ENCODE data around the gene CBL. TPM values are rescaled to one million over a fixed set of nuclear protein-coding genes. Genes with fewer than 3 reads are reported as not detected.

The CBL gene
- total RNA-seq, 1 donor from 2014 or later: 30.4 TPM

DNA sequence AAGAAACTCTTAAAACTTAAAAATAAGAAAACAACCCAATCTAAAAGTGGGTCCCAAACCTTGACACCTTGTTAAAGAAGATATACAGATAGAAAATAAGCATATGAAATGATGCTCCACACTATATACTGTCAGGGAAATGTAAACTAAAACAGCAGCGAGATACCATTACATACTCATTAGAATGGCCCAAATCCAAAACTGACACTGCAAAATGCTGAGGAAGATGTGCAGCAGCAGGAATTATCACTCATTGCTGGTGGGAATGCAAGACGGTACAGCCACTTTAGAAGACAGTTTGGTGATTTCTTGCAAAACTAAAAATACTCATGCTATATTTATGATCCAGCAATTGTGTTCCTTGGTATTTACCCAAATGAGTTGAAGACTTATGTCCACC is 123.2 kb downstream of the CBL start:
- DNase-seq (ENCODE audit: low spot score): no peak

DNA sequence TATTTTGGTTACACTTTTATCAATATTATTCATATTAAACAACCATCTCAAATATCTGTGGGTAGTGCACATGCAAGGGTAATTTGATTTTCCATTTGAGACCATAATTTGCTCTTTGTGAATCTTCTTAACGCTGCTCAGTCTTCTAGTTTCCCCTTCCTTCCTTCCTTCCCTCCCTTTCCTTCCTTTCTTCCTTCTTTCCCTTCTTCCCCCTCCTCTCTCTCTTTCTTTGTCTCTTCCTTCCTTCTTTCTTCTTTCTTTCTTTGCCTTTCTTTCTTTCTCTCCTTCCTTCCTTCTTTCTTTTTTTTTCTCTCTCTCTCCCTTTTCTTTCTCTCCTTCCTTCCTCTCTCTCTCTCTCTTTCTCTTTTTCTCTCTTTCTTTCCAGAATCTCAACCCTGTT is 124.1 kb downstream of the CBL start:
- DNase-seq (ENCODE audit: low spot score): no peak

DNA sequence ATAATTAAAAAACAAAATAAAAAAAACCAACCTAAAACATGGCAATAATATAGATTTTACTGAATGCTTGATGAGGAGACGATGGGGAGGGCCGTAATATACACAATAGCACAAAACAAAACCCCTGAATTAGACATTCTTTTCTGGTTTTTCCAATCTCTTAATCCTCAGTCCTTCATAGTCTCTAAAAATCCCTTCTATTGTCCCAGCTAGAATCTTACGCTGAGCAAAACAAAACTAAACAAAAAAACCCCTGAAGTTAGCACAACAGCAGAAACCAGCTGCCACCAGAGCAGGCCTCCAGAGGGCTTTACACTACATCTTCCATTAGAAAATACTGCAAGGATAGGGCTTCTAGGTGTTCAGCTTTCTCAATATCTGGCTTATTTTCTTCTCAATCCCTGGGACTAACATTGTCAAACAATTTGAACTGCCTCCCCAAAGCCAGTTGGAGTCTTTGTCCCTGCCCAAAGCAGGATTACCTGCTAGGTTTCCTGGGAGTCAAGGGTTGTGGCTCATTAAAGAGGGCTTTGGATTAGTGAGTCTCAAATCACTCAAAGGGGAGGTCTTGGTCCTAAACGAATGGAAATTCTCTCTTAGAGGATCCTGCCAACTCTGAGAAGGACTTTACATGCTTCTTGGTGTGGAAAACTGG is 126.1 kb downstream of the CBL start:
- DNase-seq (ENCODE audit: low spot score): no peak

DNA sequence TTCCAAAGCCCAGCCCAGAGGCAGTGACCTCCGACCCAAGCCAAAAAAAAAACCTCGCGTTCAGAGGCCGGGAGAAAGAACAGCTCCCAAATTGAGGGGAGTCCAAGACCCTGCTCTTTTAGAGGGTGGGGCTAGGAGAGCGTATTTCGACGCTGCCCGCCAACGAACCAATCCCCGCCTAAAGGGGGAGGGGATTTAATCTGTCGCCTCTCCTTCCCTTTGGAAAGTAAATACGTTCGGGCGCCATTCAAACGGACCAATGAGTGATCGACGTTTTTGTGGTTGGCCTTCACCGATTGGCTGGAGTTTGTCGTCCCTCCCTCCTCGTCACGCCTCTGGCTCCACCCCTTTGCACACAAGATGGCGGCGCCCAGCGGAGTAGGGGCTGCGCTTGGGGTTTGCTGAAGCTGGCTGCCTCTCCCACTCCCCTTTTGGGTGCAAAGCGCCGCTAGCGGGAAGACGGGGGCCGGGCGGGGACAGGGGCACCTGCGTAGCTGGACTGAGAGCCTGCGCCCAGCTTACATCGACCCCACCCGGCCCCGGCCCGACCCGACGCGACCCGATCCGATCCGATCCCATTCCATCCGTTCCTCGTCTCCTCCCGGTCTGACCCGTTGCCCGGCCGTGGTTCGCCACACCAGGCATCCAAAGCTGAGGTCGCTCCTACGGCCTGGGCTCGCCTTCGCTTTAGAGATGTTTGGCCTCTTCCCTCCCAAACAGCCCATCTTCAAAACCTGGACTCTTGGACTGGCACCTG is 128.2 kb downstream of the CBL start, which contains the start of gene RNF26:
Gene RNF26 (plus strand): TSS at position 354 of the 757 bp plus-strand sequence. CDS start 596 bp downstream, outside the sequence.
- peak; percentile 95 for DNase-seq (ENCODE audit: low spot score)

DNA sequence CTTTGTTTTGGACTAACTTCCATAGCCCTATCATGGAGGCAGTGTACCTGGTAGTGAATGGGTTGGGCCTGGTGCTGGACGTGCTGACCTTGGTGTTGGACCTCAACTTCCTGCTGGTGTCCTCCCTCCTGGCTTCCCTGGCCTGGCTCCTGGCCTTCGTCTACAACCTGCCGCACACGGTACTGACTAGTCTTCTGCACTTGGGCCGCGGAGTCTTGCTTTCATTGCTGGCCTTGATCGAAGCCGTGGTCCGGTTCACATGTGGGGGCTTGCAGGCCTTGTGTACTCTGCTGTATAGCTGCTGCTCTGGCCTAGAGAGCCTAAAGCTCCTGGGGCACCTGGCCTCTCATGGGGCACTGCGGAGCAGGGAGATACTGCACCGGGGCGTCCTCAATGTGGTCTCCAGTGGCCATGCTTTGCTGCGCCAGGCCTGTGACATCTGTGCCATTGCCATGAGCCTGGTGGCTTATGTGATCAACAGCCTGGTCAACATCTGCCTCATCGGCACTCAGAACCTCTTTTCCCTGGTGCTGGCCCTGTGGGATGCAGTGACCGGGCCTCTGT is 129.0 kb downstream of the CBL start:
- no peak for DNase-seq (ENCODE audit: low spot score)

DNA sequence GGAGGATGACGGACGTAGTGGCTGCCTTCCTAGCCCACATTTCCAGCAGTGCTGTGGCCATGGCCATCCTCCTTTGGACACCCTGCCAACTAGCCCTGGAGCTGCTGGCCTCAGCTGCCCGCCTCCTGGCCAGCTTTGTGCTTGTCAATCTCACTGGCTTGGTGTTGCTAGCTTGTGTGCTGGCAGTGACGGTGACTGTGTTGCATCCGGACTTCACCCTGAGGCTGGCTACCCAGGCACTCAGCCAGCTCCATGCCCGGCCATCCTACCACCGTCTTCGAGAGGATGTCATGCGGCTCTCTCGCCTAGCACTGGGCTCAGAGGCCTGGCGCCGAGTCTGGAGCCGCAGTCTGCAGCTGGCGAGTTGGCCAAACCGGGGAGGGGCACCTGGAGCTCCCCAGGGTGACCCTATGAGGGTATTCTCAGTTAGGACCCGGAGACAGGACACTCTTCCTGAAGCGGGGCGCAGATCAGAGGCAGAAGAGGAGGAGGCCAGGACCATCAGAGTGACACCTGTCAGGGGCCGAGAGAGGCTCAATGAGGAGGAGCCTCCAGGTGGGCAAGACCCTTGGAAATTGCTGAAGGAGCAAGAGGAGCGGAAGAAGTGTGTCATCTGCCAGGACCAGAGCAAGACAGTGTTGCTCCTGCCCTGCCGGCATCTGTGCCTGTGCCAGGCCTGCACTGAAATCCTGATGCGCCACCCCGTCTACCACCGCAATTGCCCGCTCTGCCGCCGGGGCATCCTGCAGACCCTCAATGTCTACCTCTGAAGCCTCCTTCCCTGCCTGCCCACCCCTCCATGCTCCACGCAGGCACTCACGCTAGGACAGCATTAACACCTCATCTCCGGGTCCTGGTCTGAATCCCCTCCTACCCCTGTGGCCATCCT is 129.8 kb downstream of the CBL start:
- DNase-seq (ENCODE audit: low spot score): no peak

DNA sequence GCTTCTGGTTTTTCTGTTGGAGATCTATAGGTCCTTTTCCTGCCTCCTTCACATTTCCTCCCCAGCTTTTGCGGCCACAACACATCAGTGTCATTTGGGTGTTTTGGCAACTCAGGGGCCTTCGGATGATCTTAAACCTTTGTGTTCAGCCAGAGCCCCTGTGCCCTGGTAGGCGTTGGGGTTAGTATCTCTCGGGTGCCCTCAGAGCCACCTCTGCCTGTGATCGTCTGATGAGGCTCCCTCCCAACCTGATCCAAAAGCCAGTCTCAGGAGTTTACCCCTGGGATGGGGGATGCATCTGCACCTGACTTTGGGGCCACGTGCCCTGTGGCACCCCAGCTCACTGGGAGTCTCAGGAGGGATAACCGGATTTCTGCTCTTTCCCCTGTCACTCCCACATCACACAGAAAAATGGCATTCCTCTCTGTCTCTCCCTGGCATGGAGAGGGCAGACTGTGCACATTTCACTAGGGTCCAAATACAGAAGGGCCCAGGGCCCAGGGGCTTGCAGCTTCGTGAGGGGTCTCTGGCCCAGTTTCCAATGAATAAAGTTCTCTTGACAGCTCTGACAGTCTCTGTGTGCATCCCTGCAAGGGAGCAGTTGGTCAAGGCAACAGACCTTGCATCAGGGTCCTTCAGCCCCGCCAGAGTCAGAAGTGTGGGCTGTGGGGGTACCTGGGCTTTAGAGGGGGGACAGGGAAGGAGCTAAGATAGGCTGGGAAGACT is 130.8 kb downstream of the CBL start:
- no peak for DNase-seq (ENCODE audit: low spot score)

DNA sequence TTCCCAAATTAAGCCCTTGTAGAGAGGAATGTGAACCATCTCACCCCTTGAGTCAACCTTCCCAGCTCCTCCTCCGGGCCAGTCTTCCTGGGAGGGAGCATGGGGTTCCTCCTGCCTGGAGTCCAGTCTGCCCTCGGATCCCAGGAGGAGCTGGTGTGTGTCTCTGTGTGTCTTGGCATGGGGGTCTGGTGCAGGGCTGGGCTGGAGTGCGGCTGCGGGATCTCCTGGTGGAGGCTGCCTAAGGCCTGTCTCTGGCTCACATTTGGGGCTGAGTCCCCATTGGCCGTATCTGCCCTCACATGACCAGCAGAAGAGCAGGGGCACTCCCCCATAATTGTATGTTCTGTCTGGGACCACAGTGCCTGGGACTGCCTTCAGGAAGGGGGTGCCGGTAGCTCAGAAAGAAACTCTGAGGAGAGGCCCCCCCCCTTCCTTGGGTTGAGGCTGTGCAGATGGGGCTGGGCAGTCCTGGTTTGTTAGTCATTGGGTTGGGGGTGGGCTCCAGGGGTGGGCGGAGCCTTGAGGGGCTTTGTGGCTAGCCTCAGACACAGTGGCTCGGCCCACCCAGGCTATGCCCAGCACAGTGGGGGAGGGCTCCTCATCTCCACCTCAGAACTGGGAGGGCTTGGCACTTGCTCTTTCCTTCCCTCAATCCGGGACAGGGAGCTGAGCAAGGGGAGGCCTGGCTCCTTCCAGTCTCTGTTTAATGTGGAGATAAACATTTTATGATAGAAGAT is 131.6 kb downstream of the CBL start:
- DNase-seq (ENCODE audit: low spot score): no peak

DNA sequence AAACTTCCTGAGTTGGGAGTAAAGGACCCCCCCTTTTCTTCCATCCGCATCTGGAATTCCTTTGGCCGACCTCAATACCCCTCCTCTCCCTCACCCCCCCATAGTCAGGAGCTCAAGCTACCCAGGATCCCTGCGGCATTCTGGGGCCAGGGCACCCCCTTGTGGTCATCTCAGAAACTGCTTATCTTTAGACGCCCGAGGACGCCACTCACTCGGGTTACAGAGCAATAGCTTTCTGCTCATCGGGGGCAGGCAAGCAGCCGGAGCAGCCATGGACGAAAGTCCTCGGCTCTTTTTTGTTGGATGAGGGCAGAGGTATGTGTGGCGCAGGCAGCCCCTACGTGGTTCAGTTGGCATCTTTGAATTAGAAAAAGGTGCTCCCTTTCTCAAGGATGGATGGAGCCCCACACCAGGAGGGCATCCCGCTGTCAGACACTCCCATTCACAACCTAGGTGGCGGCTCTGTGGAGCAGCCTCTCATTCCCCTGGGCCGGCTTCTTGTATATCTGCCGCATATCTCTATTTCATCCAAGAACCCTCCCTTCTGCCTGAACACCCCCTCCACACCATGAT is 132.3 kb downstream of the CBL start:
- no peak for DNase-seq (ENCODE audit: low spot score)

DNA sequence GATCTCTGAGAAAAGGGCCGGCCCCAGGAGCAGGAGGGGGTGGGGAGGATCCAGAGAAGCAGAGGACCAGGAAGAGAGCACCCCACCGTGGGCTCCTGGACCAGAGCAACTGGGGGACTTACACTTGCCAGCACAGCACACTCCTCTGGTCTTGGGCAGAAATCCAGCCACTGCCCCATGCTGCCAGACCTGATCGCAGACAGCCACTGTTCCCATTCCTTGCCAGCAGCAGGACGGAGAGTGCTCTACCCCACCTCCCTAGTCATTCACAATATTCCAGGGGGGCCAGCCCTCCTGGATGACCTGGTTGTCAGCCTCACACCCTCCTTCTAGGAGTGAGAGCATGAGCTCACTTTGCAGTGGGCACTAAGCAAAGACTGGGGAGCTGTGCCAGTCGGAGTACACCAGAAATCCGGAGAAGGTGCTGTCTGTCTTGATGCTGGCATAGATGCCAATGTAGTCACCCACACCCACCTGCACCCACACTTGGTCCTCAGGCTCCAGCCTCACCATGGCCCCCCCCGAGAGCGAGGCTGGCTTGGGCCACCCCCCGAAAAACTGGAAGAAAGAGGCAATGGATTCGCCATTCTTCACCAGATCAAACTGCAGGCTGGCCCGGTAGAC is 132.9 kb downstream of the CBL start:
- no peak for DNase-seq (ENCODE audit: low spot score)

DNA sequence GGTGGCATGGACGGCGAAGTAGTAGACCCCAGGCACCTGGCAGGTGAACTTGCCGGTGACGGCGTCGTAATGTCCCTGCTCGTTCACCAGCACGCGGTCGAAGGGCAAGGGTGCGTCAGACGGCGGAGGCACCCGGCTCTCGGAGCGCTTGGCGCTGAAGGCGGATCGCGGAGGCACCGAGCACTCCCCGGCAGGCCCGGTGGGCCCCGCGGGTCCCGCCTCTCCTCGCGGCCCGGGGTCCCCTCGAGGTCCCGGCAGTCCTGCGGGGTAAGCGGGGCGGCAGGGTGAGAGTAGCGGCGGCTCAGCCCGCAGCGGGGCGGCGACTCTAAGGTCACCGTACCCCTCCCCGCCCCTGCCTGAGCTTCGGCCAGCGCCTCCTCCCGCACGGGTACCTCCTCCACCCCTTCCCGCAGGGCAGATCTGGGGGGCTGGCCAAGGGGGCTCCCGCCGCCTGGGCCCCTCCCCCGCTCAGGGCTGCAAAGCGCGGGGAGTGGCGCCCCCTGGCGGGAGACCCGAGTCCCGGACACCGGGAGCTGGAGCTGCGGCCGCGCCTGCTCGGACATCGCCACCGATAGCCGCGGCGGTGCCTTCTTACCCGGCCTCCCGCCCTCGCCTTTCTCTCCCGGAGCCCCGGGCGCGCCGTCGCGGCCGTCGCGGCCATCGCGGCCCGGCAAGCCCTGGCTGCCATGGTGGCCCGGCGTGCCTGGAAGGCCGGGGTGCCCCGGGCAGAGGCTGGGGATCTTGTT is 133.6 kb downstream of the CBL start:
- DNase-seq (ENCODE audit: low spot score): no peak

DNA sequence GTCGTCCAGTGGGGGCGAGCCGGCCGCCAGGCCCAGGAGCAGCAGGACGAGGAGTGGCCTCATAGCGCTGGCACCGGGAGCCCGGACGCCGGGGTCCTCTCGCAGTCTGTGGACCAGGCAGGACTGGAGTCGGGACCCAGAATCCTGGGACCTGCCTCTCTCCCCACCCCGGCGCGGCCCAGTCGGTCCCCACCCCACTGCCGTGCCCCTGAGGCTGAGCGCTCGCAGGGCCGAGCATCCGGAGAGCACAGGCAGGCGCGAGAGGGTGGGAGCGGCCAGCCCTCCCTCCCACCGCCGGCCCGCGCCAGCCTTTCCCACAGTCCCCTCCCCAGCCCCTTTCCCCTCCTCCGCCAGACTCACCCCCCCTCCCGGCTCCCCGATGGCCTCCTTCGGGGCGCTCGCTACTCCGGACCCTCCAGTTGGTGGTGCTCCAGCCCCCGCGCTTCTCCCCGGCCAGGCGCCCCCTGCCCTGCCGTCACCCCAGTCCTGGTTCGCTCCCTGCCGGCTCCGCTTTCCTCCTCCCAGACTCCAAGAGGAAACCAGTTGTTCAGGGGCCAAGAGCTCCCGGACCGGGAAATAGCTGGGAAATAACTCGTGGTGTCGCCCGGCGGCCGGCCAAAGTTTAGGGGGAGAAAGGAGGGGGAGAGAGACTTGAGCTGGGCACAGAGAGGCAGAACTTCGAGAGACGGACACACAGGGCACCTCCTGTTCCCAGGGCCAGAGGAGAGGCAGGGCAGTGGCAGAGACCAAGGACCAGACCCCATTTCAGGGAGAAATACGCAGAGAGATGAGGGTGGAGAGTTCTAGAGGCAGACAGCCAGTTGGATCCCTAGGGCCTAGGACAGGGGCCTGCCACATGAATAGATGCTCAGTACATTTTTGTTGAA is 134.4 kb downstream of the CBL start, which contains the start of gene C1QTNF5:
Gene C1QTNF5 (minus strand): TSS at position 549 of the 887 bp plus-strand sequence. CDS start 486 bp downstream, at position 63.
- DNase-seq (ENCODE audit: low spot score): no peak

DNA sequence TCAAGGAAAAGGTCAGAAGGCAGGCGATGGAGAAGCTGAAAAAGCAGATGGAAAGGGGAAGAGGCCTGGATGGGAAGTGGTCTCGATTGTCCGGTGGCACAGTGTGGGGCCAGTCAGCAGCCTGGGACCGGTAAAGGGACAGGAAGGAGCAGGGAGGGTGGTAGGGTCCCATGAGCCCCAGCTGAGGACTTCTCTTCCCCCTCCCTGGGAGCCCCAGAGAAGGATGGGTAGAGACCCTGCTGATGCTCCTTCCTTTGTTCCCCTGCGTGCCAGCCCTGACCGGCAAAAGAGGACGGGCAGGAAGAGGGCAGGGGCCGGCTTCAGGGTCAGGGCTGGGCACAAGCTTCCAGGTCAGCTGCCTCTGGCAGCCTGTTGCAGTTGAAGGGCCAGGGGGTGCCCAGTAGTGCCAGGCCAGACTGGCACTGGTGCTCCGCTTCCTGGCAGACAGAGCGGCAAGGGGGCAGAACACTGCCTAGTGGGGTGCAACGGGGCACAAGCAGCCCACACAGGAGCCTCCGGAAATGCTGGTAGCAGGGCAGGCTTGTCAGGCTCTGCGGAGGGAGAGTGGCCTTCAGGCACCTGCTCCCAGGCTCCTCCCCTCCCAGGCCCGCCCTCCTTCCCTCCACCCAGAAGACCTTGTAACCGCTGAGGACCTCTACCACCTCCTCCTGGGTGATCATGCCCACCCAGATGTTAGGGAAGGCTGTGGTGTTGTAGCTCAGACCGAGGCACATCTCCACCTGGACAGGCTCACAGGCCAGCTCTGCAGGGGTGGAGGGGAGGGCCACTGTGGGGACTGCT is 135.3 kb downstream of the CBL start:
- no peak for DNase-seq (ENCODE audit: low spot score)

DNA sequence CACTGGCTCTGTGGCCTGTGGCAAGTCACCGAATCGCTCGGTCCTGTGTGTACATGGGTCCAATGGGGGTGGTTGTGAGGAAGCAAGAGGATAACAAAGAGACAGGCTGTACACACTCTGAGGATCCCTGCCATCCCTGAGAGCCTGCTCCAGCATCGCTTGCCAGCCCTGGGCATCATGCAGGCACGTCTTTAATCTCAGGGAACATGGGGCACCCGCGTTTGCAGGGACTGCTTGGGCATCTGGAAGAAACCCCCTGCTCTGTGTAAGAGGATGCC is 135.8 kb downstream of the CBL start:
- DNase-seq (ENCODE audit: low spot score): no peak

DNA sequence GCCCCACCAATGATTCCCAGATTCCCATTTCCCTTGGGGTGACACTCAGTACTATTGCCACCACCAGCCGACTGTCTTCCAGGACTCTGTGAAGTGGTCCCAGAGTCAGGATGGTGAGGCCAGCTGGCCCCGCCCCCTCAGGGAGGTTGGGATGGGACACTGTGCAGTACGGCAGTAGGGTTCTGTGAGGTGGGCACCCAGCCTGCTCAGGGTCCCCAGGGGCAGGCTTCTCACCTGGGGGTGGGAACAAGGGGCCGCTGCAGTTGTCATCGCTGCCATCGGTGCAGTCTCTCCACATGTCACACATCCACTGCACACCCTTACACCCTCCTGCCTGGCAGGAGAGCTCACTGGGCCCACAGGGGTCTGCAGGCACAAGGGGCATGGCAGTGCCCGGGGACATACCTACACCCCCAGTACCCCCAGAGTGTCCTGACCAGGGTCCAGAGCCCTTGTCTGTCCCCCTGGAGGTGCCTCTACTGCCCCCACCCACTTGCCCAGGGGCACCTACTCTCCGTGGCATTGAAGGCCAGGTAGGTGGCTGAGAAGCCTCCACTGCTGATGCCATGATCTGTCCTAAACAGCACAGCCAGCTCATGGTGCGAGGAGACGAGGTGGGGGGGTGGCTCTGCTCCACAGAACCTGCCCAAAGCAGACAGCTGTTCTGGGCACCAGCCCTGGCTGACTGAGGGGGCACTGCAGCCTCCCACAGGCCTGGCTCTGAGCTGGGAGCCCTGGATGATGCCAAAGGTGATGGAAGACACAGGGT is 136.4 kb downstream of the CBL start:
- no peak for DNase-seq (ENCODE audit: low spot score)

DNA sequence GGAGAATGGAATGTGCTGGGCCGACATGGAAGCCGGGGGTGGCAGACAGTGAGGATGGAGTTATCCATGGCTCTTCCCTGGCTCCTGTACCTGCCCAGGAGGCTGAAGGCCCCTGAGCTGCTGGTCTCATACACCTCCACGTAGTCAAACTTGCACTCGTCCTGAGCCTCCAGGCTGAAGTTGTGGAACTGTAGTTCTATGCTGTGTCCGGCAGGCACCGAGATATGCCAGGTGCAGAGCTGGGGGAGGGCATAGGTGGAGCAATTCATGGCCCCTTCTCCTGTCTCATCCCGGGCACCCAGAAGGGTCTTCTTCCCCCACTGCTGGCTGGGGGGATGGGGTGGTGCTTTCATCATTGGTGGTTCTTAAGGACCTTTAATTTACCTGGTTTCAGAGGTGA is 137.6 kb downstream of the CBL start:
- DNase-seq (ENCODE audit: low spot score): no peak

All from mesenteric fat pad (tissue), 1 donor.